GM19467 (cell line): ENCODE data around the gene OGFOD1.

Source experiments
- ATAC-seq: cut with Tn5 transposase; IDR thresholded peaks from one replicate; pipeline ENCODE4 v1.9.1; 2021; ENCODE audit warnings: mild to moderate bottlenecking, moderate library complexity; ENCODE audit not compliant: unreplicated experiment

Gene OGFOD1

DNA sequence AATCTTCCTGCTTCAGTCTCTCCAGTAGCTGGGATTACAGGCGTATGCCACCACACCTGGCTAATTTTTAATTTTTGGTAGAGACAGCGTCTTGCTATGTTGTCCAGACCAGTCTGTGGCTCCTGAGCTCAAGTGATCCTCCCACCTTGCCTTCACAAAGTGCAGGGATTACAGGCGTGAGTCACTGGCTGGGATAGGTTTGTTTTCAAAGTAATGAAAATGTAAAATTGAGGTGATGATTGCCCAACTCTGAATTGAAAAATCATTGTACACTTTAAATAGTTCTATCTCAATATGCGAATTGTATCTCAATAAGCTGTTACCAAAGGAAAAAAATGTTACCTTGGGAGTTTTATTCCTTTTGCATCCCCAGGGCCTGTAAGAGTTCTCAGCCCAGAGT is 24.8 kb upstream of the OGFOD1 start:
- ATAC-seq = no peak

- ATAC-seq = no peak
Measured at GRCh38 chr16:56428091-56428490, 23.3 kb upstream of the OGFOD1 start.

DNA sequence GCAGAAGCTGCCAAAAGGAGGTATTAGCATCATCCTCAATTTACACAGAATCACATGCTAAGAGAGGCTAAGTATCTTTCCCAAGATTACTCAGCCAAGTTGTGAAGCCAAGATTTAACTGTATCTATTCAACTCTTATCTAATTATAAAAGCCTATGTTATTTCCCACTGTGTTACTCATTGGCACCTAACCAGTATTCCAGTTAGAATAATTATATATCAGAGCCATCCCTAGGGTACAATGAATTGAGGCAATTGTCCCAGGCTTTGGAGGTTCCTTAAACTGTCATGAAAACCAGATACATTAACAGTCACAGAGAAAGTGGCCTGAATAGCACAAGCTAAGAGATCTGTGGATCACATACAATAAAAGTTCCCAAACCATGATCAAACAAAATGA is 15.1 kb upstream of the OGFOD1 start:
- no peak for ATAC-seq

DNA sequence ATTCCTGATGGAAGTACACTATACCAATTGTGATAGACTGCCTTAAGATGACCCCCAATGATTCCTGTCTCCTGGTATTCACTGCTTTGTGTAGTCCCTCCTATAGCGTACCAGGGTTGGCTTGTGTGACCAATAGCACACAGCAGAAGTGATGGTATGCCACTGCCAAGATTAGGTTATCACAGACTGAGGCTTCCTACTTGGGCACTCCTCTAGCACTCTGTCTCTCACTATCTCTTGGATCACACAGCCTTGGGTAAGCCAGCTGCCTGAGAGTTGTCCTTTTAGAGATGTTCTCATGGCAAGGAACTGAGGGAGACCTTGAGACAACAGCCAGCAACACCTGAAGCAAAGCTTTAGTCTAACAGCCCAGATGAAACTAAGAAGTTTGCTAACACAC is 13.3 kb upstream of the OGFOD1 start:
- ATAC-seq = no peak

GRCh38 chr16:56447286-56447685 is 4.1 kb upstream of the OGFOD1 start:
- ATAC-seq = no peak

DNA sequence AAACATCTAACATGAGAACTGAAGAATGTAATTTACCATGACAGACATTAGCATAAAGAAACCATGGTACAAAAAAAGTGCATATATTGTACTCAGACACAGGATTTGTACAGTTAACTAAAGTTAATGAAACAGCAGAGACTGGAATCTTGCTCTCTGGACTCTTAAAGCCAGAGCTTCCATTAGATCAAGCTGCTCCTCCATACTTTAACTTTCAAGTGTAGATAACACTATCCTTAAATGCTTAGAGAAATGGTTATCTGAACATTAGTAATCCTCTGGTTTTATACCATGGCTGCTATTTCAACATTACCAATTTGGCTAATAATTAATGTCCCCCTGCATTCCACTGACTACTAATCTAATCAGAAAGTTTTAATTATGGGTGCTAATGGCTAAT is 3.3 kb upstream of the OGFOD1 start:
- ATAC-seq = no peak

GRCh38 chr16:56450275-56450985 is 924 bp upstream of the OGFOD1 start:
- ATAC-seq = peak; percentile 10

DNA sequence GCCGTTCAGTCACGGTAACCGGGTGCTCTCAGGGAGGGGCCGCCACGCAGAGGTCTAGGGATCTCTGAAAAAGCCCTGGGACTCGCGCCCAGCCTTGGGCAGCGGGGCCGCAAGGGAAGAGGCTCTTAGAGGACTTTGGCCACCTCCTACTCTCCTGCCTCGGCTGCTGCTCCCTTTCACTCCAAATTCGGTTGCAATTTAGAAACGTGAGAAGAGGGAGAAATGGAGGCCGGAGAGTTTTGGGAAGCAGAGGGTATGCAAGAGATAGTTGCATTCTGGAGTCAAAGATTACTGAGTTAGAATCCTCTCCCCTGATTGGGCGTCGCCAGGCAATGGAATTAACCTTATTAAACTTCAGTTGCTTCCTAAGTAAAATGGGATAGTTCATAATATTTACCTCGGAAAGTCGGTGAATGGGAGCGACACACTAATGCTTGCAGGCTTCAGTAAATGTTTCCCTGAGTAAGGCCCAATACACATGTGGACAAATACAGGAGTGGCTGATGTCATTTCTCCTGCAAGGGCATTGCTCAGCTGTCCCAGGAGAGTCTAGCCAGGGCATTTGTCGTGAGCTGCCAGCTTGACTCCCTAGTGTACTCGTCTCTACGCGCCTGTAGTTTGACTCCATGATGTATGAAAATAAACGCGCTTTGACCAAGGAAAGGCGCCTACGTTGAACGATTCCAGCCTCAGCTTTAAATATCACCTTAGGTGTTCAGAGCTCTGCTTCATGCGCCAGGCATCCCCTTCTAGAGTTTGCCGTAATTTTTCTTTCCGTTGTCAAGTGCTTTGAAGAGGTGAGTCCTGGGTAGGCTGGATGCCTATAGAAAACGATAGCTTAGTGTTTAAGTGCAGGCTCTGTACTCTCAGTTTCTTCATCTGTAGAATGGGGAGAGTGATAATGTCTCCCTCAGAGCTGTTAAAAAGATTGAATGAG is 667 bp downstream of the OGFOD1 start:
- peak; percentile 34 for ATAC-seq

GRCh38 chr16:56457927-56458470 is 6.6 kb downstream of the OGFOD1 start:
- no peak for ATAC-seq

DNA sequence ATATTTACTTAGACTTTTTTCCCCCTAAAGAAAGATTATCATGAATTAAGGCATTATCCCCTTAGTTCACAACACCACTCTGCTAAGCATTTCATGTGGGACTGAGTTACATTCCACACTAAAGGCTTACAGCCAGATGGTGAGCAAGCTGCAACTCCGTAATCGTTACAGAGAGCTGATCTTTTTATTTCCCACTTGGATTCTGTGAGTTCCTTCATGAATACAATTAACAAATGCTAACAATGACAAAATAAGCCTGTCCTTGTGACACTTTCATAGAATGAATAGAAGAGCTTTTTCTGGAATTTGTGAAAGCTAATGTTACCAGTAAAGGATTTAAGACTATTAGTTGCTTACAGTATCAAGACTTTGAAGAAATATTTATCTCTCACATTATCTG is 8.7 kb downstream of the OGFOD1 start:
- no peak for ATAC-seq

- no peak for ATAC-seq
Measured at GRCh38 chr16:56462064-56462796, 10.9 kb downstream of the OGFOD1 start.

DNA sequence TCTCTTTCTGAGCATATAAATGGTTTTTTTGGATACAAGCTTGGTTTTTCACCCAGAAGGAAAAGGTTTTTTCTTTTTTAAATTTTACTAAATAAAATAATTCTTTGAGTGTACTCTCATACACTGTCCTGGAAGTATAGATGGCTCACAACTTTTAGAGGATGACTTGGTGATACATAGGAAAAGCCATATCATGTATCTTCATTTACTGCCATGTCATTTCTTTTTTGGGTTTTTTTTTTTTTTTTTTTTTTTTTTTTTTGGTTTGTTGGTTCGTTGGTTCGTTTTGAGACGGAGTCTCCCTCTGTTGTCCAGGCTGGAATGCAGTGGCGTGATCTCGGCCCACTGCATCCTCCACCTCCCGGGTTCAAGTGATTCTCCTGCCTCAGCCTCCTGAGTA is 11.8 kb downstream of the OGFOD1 start:
- ATAC-seq = no peak

DNA sequence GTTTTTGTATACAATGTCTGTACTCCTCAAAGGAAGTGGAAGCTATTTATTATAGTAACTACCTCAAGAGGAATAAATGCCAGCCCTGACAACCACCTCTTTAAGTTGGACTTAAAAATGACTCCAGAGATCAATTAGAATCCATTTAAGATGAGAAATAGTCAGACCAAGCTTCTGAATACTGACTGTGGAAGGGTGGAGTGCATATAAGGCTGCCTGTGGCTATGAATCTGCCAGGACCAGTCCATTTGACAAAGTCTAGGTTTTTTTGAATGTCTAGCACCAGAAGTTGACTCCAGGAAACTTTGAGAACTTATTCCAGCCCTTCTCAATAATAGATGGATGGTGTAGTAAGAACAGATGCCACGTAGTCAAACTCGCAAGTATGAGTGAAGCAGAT is 15.0 kb downstream of the OGFOD1 start:
- ATAC-seq = no peak

DNA sequence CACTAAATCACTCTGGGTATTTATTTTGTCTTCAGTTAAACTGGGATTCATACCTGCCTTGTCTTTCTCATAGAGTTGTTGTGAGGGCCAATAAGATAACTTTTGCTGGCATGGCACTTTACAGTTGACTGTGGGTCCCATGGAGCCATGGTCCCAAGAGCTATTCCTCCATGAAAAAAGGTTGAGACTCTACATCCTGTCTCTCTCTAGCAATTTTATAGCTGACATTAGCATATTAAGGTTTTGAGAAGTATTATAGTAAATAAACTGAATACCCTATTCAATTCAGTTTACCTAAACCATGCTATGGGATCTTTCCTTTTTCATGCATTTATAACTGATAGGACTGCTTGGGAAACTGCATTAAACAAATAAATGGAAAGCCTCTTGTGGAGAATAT is 17.4 kb downstream of the OGFOD1 start:
- ATAC-seq = no peak

DNA sequence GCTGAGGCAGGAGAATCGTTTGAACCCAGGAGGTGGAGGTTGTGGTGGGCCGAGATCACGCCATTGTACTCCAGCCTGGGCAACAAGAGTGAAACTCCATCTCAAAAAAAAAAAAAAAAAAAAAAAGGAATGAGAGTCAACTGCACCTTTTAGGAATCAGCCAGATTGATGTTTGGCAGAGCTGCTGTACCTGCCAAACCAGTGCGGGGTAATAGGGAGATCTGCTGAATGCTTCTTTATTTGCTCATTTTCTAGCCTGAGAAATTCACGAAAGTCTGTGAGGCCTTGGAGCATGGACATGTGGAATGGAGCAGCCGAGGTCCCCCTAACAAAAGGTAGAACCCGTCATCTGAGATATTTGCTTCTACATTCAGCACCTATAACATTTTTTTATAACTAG is 18.4 kb downstream of the OGFOD1 start:
- no peak for ATAC-seq

DNA sequence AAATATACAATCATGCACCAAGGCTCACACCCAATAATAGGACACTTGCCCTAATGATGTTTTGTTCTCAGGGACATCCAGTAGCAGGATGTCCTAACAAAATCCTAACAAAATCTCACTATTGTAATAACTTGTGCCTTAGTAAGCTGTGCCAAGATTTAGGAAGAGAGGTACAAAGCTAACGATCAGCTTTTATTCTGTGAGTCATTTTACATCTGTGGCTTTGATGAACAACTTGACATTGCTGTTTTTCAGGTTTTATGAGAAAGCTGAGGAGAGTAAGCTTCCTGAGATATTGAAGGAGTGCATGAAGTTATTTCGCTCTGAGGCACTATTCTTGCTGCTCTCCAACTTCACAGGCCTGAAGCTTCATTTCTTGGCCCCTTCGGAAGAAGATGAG is 18.9 kb downstream of the OGFOD1 start:
- no peak for ATAC-seq

DNA sequence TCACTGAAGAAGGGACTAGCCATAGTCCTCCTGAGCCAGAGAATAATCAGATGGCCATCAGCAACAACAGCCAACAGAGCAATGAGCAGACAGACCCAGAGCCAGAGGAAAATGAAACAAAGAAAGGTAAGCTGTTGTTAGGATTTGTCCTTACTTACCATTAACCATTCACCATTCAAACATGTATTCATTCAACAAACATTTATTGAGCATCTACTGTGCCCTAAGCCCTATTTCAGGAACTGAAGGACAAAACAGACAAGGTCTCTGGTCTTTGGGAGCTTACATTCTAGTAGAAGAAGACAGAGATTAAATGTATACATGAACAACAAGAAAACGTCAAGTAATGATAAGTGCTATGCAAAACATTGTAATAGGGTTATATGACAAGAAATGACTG is 19.3 kb downstream of the OGFOD1 start:
- no peak for ATAC-seq

DNA sequence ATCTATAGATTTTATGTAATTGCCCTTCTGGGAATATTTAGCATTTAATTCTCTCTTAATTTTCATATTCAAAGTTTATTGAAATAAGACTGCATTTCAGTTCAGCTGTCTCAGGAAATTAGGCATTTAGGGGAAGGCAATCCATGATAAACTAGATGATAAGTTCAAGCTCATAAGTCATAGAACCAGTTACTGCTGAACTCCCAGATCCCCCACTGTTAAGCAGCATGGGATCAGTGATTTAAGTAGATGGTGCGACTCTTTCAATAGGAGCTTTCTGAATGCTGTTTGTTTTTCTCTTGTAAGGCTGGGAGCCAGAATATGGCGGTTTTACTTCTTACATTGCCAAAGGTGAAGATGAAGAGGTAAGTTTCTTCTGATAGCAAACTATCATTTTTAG is 23.8 kb downstream of the OGFOD1 start:
- ATAC-seq = no peak

DNA sequence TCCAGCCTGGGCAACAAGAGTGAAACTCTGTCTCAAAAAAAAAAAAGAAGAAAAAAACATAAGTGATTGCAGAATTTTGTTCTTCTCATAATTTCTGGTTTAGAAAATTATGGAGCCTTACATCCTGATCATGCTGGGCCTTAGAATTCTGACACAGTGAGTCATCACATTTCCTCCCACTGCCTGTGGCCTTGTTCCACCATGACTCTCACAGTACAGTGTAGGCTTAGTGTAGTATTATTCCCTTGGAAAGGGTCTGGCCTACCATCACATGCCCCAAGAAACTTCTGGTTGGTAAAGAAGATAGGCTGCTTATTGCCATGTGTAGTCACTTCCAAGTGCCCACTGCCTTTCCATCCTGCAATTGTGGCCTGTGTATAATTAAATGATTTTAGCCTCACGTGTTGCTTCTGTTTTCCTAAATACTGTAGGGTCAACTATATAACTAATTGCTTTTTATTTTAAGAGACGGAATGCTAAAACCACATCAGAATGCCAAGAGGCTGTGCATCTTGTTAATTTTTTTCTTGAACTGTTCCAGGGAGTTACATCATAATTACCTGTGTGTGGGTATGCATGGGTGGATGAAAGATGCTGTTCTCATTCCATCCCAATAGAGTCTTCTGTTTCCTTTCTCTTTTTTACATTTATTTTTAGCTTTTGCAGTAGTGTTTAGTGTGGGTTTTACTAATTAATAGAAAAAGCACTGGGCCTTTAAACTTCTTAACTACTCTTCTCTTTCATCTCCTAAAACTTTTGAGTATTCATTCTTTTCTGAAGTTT is 25.9 kb downstream of the OGFOD1 start:
- no peak for ATAC-seq

- ATAC-seq = no peak
Measured at GRCh38 chr16:56478281-56479049, 27.1 kb downstream of the OGFOD1 start.
